Cardiac septum (tissue), 1 donor: Measurements from ENCODE around the gene RABL2A. TPM values are rescaled to one million over a fixed set of nuclear protein-coding genes. Genes with fewer than 3 reads are reported as not detected.
"Not testable (repeated sequence)": the region's sequence is repeated elsewhere in the genome, so short reads cannot be mapped to it uniquely, and the experiment has no call there.

Source experiments
- DNase-seq: peaks from one replicate; pipeline ENCODE4 v3.0.0-alpha.2; 2020; ENCODE audit warnings: low spot score
- intact Hi-C: fragments of 100-400 bp; cut with DNase I; formaldehyde crosslinking; loops from one replicate; pipeline ENCODE4 v1.14.0; 2022
- microRNA-seq: library from miRNA; unstranded; fragments of <30 nt; microRNA quantifications from one replicate; pipeline ENCODE4 v1.2.0, GENCODE V29; 2020
- total RNA-seq: library from RNA; stranded (reverse); fragmentation: NEBNext Ultra II Directional; extraction: Animal tissue kit (Norgen Biotek cat#: 25700); gene quantifications from one replicate; pipeline ENCODE4 v1.2.1, GENCODE V29; 2021
- donor health status: DM: no; HTN: no; CAD: no.

Gene RABL2A
- total RNA-seq, 1 donor from 2014 or later, result 7.9 TPM

DNA sequence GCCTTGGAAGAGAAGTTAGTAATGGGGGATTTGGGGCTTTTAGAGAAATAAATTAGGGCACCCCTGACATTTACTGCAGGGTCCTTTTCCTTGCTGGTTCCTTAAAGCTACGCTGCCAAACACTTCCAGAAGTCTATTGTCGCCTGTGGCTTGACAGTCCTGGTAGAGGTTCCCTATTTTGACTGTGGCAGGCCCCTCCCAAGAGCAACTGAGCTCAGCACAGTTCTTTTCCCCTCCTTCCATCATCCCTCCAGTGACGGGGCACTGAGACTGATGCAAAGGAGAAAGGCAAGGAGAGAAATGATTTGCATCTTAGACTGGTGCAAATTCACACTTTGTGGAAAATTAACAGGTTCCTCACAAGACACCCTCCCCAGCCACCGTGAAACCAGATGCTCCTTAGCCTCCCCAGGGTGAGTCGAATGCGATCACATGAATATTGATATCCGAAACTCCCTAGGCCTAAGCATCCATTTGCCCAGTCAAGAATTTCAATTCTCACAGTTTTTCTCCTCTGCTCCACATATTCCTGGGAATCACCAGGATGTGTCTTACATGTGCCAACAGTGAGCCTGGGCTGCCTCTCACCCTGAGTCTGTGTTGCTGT, 45.4 kb downstream of the RABL2A start:
- DNase-seq, result no peak
- intact Hi-C loops, result no loop called here

DNA sequence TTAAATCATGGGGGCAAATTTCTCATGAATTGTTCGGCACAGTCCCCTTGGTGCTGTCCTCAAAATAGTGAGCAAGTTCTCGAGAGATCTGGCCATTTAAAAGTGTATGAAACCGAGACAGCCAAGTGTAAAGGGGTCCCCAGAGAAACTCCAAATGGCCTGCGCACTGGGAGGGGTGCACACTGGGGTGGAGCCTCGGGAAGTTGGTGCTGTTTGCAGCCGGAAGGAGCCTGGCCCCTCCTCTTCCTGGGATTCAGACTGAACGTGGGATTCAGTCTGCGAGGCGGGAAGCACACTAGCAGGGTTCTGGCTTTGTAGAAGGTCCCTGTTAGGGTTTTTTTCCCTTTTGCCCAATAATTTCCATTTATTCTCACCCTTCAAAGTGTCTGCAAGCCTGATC, 48.8 kb downstream of the RABL2A start:
- DNase-seq, result no peak
- intact Hi-C loops, result no loop called here

DNA sequence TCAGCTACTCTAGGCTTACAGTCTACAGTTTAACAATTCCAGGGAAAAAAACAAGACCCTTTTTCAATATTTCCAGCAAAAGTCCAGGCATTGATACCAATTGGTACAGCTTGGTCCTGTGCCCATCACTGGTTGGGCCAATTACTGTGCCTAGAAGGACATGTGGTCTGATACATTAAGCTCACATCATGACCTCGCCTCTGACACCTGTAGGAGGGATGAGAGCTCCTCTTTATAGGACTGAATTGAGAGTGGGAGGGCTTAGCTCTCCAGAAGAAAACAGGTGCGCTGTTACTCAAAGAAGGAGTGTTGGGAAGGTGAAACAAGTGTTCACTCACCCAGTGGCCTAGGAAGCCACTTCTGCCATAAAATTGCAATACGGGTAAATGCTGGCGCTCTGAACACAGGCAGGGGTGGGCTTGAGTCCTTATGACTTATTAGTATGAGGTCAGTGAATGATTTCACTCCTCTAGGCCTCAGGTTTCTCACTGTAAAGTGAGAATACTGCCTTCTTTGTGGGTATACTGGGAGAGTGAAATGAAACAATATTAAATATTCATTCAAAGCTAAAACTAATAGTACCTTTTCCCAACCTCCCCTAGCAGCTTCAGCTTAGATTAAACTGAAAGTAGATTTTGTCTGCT, 49.7 kb downstream of the RABL2A start:
- DNase-seq, result no peak
- intact Hi-C loops, result no loop called here

DNA sequence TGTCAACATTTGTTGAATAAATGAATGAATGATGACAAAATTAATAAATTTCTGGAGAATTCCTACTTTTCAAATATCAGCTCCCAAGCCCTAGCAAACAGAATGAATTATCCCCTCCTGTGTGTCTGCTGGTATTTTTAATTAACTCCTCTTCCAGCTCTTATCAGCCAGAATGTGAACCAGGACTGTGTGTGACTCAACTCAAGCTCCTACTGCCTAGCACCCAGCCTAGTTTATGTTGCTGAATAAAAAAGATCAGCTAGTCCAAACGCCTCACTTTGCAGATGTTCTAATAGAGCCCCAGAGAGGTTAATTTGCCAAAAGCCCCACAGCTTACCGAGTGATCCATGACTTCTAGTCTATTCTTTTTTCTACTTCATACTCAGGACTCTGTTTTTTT, 50.3 kb downstream of the RABL2A start:
- no peak for DNase-seq
- intact Hi-C loops, result no loop called here

DNA sequence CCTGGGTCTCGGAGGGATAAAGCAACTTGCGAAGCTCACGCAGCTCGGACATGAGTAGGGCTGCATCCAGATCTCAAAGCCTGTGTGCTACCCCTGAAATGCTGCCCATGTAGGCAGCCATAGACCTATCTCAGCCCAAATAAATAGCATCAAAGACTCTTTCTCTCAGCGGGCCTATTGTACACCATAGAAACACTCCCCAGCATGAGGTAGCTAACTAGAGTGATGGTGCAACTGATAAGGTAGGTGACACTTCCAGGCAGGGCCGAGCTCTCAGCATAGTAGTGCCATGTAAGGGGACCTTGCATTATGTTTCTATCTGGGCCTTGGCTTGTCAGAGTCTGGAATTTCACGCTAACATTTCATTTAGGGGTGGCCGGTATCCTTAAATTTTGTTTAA, 52.4 kb downstream of the RABL2A start:
- intact Hi-C loops, result no loop called here
- no peak for DNase-seq

DNA sequence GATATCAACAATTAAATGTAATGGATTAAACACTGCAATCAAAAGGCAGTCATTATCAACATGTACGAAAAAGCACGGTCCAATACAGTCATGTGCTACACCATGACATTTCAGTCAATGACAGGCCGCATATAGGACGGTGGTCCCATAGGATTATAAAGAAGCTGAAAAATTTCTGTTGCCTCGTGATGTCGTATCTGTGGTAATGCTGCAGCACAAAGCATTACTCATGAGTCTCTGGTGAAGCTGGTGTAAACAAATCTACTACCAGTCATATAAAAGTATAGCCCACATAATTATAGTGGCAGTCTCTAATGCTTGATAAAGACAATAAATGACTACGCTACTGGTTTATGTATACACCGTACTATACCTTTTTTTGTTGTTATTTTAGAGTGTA, 58.4 kb downstream of the RABL2A start:
- intact Hi-C loops, result no loop called here
- no peak for DNase-seq

DNA sequence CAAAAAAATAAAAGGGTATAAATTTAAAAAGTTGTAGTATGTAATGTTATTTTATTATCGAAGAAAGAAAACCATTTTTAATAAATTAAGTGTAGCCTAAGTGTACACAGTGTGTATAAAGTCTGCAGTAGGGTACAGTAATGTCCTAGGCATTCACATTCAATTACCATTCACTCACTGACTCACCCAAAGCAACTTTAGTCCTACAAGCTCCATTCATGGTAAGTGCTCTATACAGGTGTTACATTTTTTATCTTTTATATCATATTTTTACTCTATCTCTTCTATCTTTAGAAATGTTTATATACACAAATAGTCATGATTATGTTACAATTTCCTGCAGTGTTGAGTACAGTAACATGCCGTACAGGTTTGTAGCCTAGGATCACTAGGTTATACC, 59.5 kb downstream of the RABL2A start:
- intact Hi-C loops, result no loop called here
- DNase-seq, result no peak

DNA sequence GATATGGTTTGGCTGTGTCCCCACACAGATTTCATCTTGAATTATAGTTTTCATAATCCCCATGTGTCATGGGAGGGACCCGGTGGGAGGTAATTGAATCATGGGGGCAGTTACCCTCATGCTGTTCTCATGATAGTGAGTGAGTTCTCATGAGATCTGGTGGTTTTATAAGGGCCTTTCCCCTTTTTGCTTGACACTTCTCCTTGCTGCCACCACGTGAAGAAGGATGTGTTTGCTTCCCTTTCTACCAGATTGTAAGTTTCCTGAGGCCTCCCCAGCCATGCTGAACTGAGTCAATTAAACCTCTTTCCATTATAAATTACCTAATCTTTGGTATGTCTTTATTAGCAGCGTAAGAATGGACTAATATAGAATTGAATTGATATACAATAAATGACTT, 63.8 kb downstream of the RABL2A start:
- DNase-seq, intact Hi-C loops: not testable (repeated sequence)

Small RNAs within 50 kb of the gene (microRNA-seq; reads per million reads assigned to microRNA genes)
- not detected for gene MIR1302-3

Other genes starting within 250 kb of the RABL2A start
- 28.6 TPM for gene ZNG1B, start 189.6 kb upstream of the RABL2A start, total RNA-seq
- gene FOXD4L1, start 128.6 kb upstream of the RABL2A start, total RNA-seq, result not detected
- 66.3 TPM for gene SLC35F5, start 129.4 kb downstream of the RABL2A start, total RNA-seq